GM23248 (cell line): ENCODE measurements around the gene CYBC1. TPM values are rescaled to one million over a fixed set of nuclear protein-coding genes. Genes with fewer than 3 reads are reported as not detected.

Source experiments
- DNase-seq: peaks from one replicate; pipeline ENCODE4 v3.0.0-alpha.2; 2015
- H2AFZ ChIP-seq: fragments of 200-600 bp; sonication (generic); 2 replicates; pipeline ENCODE4 v1.6.1; 2016; ENCODE audit warnings: antibody characterized with exemption
- H3F3A ChIP-seq: fragments of 200-600 bp; sonication (generic); 2 replicates; pipeline ENCODE4 v1.6.1; 2016; ENCODE audit warnings: mild to moderate bottlenecking, antibody characterized with exemption, mixed run types; ENCODE audit not compliant: insufficient read depth
- H3K27ac ChIP-seq: fragments of 200-600 bp; sonication (generic); 2 replicates; pipeline ENCODE4 v1.5.1; 2016; ENCODE audit warnings: mild to moderate bottlenecking
- H3K27me3 ChIP-seq: fragments of 200-600 bp; sonication (generic); replicated peaks from 2 replicates; pipeline ENCODE4 v1.6.1; 2016; ENCODE audit warnings: mild to moderate bottlenecking; ENCODE audit not compliant: insufficient read depth
- H3K36me3 ChIP-seq: fragments of 200-600 bp; sonication (generic); 2 replicates; pipeline ENCODE4 v1.6.1; 2016; ENCODE audit warnings: low read depth, mild to moderate bottlenecking
- H3K4me1 ChIP-seq: fragments of 200-600 bp; sonication (generic); 2 replicates; pipeline ENCODE4 v1.6.1; 2016; ENCODE audit warnings: mild to moderate bottlenecking; ENCODE audit not compliant: insufficient read depth
- H3K4me2 ChIP-seq: fragments of 200-600 bp; sonication (generic); one replicate; pipeline ENCODE4 v1.6.1; 2016; ENCODE audit warnings: mild to moderate bottlenecking; ENCODE audit not compliant: unreplicated experiment
- H3K4me3 ChIP-seq: fragments of 200-600 bp; sonication (generic); 2 replicates; pipeline ENCODE4 v1.5.1; 2016; ENCODE audit warnings: mild to moderate bottlenecking
- H3K79me2 ChIP-seq: fragments of 200-600 bp; sonication (generic); 2 replicates; pipeline ENCODE4 v1.6.1; 2016; ENCODE audit warnings: mild to moderate bottlenecking; ENCODE audit not compliant: insufficient read depth
- H3K9ac ChIP-seq: fragments of 200-600 bp; sonication (generic); 2 replicates; pipeline ENCODE4 v1.6.1; 2016; ENCODE audit warnings: mild to moderate bottlenecking
- H3K9me2 ChIP-seq: fragments of 200-600 bp; sonication (generic); 2 replicates; pipeline ENCODE4 v1.6.1; 2016; ENCODE audit warnings: mixed run types, mild to moderate bottlenecking, moderate library complexity; ENCODE audit not compliant: insufficient read depth
- H3K9me3 ChIP-seq: fragments of 200-600 bp; sonication (generic); one replicate; pipeline ENCODE4 v1.6.1; 2017; ENCODE audit warnings: low read depth
- H4K20me1 ChIP-seq: fragments of 200-600 bp; sonication (generic); 2 replicates; pipeline ENCODE4 v1.6.0; 2016; ENCODE audit not compliant: insufficient read depth
- EZH2 ChIP-seq: fragments of 200-600 bp; sonication (generic); IDR thresholded peaks from 2 replicates; pipeline ENCODE4 v1.6.1; 2018; ENCODE audit warnings: antibody characterized with exemption, mild to moderate bottlenecking; ENCODE audit not compliant: insufficient read depth, poor library complexity, severe bottlenecking
- EZH2phosphoT487 ChIP-seq: fragments of 200-600 bp; sonication (generic); IDR thresholded peaks from 2 replicates; pipeline ENCODE4 v1.6.1; 2018; ENCODE audit warnings: antibody characterized with exemption, moderate library complexity, mild to moderate bottlenecking, low read depth; ENCODE audit not compliant: insufficient read depth
- WGBS, 2 experiments: methylation state at CpG; one replicate each; pipeline ENCODE4 v1.1.6; 2015 to 2017; ENCODE audit warnings: low lambda C conversion rate in 2 of 2, low coverage in 1 of 2; ENCODE audit errors: missing lambda C conversion rate in 2 of 2; 5-methylcytosine and 5-hydroxymethylcytosine counted together
- in situ Hi-C: fragments of 300-500 bp; cut with MboI; formaldehyde crosslinking; loops from 2 replicates; pipeline ENCODE4 v1.15.0; 2020
- polyA plus RNA-seq: library from polyadenylated mRNA; unstranded; fragments of >200 nt; fragmentation: Nextera tagmentation; extraction: Ambion mirVana; gene quantifications from 2 replicates; pipeline ENCODE4 v1.2.1, GENCODE V29; 2016
- total RNA-seq: library from RNA; depleted of rRNA; stranded (reverse); fragments of >200 nt; shearing (Covaris generic); gene quantifications from 2 replicates; pipeline ENCODE4 v1.2.3, GENCODE V29; 2014

The CYBC1 gene
- total and polyA plus RNA-seq, 2 experiments from 2014 or later, result 58.3 to 66.5 TPM

DNA sequence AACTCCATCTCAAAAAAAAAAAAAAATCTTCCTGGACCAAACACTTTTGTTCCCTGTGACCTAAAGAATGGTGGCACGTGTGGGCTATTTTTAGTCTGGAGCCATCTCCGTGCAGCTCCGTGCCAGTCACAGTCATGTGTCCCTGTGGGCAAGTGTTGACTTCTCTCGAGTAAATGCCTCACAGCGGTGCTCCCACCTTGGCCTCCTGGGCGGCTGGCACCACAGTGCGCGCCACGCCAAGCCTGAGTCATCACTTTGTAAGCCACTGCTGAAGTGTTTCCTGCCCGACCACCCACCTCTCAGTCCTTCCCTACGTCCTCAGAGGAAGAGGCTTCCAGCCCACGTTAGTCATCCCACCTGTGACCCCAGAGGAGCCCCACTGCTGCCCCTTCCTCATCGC lies 43.3 kb downstream of the CYBC1 start:
- Histone ChIP-seq H3K27ac (no peak overlapping the region), H3K4me2 (no peak overlapping the region), H4K20me1 (no peaks in the 10 kb centered on the region), H3K79me2 (no peaks in the 10 kb centered on the region), H3K36me3 (no peaks in the 10 kb centered on the region), H3K9ac (no peak overlapping the region), H3K9me3 (no peaks in the 10 kb centered on the region), H2AFZ (no peak overlapping the region), H3K27me3 (no peaks in the 10 kb centered on the region), H3K4me1 (no peaks in the 10 kb centered on the region), H3K4me3 (no peak overlapping the region), H3F3A (no peaks in the 10 kb centered on the region), H3K9me2 (no peaks in the 10 kb centered on the region)
- WGBS, 2 experiments, result 82 to 93% methylated on average over 13 of the region's 13 CpGs
- in situ Hi-C loops, result no loop called here
- no peak for TF ChIP-seq EZH2
- no peak for TF ChIP-seq EZH2phosphoT487
- no peak for DNase-seq

DNA sequence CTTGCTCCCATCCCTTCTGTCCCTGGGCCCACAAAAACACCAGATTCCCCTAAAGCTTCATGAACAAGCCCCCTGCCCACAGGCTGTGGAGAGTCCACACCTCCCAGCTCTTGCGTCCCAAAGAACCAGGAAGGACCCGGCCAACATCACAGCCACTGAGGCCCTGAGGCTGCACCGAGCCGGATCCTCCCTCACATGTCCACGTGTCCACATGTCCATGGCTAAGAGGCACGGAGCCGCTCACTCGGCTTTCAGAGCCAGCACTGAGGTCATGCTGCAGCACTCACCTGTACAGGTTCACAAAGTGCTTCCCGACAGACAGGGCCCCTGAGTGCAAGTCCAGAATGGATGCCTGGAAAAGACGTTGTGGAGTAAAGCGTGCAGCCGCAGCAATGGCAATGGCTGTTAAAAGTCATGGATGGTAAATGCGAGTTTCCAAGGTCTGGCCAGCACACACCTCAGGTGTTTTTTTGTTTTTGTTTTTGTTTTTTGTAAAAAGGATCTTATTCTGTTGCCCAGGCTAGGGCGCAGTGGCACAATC lies 44.4 kb downstream of the CYBC1 start:
- Histone ChIP-seq H2AFZ (no peak overlapping the region), H3K4me3 (no peak overlapping the region), H3K79me2 (no peaks in the 10 kb centered on the region), H3K9me3 (no peaks in the 10 kb centered on the region), H3K9ac (no peak overlapping the region), H4K20me1 (no peaks in the 10 kb centered on the region), H3K36me3 (no peaks in the 10 kb centered on the region), H3K9me2 (no peaks in the 10 kb centered on the region), H3K27ac (no peak overlapping the region), H3K4me1 (no peaks in the 10 kb centered on the region), H3K4me2 (no peak overlapping the region), H3F3A (no peaks in the 10 kb centered on the region), H3K27me3 (no peaks in the 10 kb centered on the region)
- no peak for TF ChIP-seq EZH2phosphoT487
- TF ChIP-seq EZH2, result no peak
- in situ Hi-C loops, result no loop called here
- no peak for DNase-seq
- WGBS, 2 experiments, result 97% methylated on average over 14 of the region's 14 CpGs

GRCh38 chr17:82405051-82405450 lies 45.5 kb downstream of the CYBC1 start:
- WGBS, 2 experiments, result 91 to 95% methylated on average over 11 to 14 of the region's 14 CpGs
- Histone ChIP-seq H3K9me3 (no peaks in the 10 kb centered on the region), H4K20me1 (no peaks in the 10 kb centered on the region), H3K36me3 (no peaks in the 10 kb centered on the region), H3K9me2 (no peaks in the 10 kb centered on the region), H3F3A (no peaks in the 10 kb centered on the region; the same call in 1 of the 2 replicates), H2AFZ (no peak overlapping the region), H3K4me2 (no peak overlapping the region), H3K4me1 (no peaks in the 10 kb centered on the region), H3K4me3 (no peak overlapping the region), H3K27ac (no peak overlapping the region), H3K9ac (no peak overlapping the region), H3K27me3 (no peaks in the 10 kb centered on the region), H3K79me2 (no peaks in the 10 kb centered on the region)
- DNase-seq, result no peak
- TF ChIP-seq EZH2 (no peak), EZH2phosphoT487 (no peak)
- in situ Hi-C loops, result no loop called here

- TF ChIP-seq EZH2phosphoT487 (no peak), EZH2 (no peak)
- Histone ChIP-seq H3K36me3 (no peaks in the 10 kb centered on the region), H3K9ac (no peak overlapping the region), H3K4me2 (no peak overlapping the region), H3K4me3 (no peak overlapping the region), H3K9me2 (no peaks in the 10 kb centered on the region), H3F3A (peaks cover 11% of the 10 kb centered on the region), H3K4me1 (peaks cover 9% of the 10 kb centered on the region), H3K9me3 (no peaks in the 10 kb centered on the region), H3K27me3 (no peaks in the 10 kb centered on the region), H3K79me2 (no peaks in the 10 kb centered on the region), H2AFZ (no peak overlapping the region), H3K27ac (no peak overlapping the region), H4K20me1 (no peaks in the 10 kb centered on the region)
- DNase-seq, result no peak
- 94 to 95% methylated on average over 41 to 66 of the region's 67 CpGs for WGBS, 2 experiments
- in situ Hi-C loops, result no loop called here
Measured at GRCh38 chr17:82403662-82404660, 46.6 kb downstream of the CYBC1 start.
